OCI-LY1 (cell line): ENCODE measurements around the gene ZDHHC1.

Experiments used
- H2AFZ ChIP-seq: fragments of 200-600 bp; sonication (generic), shearing (Covaris generic); 2 replicates; pipeline ENCODE4 v1.6.0; 2014; ENCODE audit warnings: antibody characterized with exemption, mild to moderate bottlenecking, low read length
- H3F3A ChIP-seq: fragments of 200-600 bp; sonication (generic), shearing (Covaris generic); 2 replicates; pipeline ENCODE4 v1.6.0; 2014; ENCODE audit warnings: mild to moderate bottlenecking, antibody characterized with exemption, low read length, moderate library complexity; ENCODE audit not compliant: insufficient read depth
- H3K27ac ChIP-seq: fragments of 200-600 bp; sonication (generic); 2 replicates; pipeline ENCODE4 v1.5.1; 2014; ENCODE audit warnings: low read length, mixed run types, mild to moderate bottlenecking, low read depth; ENCODE audit not compliant: poor library complexity, severe bottlenecking
- H3K27me3 ChIP-seq: fragments of 200-600 bp; sonication (generic); 2 replicates; pipeline ENCODE4 v1.6.0; 2014; ENCODE audit warnings: antibody characterized with exemption, mild to moderate bottlenecking, low read length, moderate library complexity; ENCODE audit not compliant: insufficient read depth
- H3K36me3 ChIP-seq: fragments of 200-600 bp; sonication (generic); 2 replicates; pipeline ENCODE4 v1.6.1; 2014; ENCODE audit warnings: mild to moderate bottlenecking, antibody characterized with exemption, low read length, moderate library complexity, mixed read lengths; ENCODE audit not compliant: insufficient read depth
- H3K4me1 ChIP-seq: fragments of 200-600 bp; sonication (generic); 2 replicates; pipeline ENCODE4 v1.5.1; 2014; ENCODE audit warnings: mild to moderate bottlenecking, low read length, moderate library complexity; ENCODE audit not compliant: insufficient read depth, severe bottlenecking
- H3K4me2 ChIP-seq: fragments of 200-600 bp; sonication (generic), shearing (Covaris generic); 2 replicates; pipeline ENCODE4 v1.6.1; 2014; ENCODE audit warnings: low read length
- H3K4me3 ChIP-seq: fragments of 200-600 bp; sonication (generic); 2 replicates; pipeline ENCODE4 v1.5.1; 2014; ENCODE audit warnings: low read length, low read depth, mild to moderate bottlenecking, mixed read lengths; ENCODE audit not compliant: poor library complexity, severe bottlenecking
- H3K79me2 ChIP-seq: fragments of 200-600 bp; shearing (Covaris generic); 2 replicates; pipeline ENCODE4 v1.6.1; 2016; ENCODE audit warnings: mixed run types, low read length, mixed read lengths; ENCODE audit not compliant: insufficient read depth
- H3K9ac ChIP-seq: fragments of 200-600 bp; sonication (generic), shearing (Covaris generic); 2 replicates; pipeline ENCODE4 v1.6.1; 2014; ENCODE audit warnings: mild to moderate bottlenecking, low read length, mixed read lengths
- H3K9me2 ChIP-seq: fragments of 200-600 bp; sonication (generic), shearing (Covaris generic); 2 replicates; pipeline ENCODE4 v1.6.1; 2014; ENCODE audit warnings: low read depth, mild to moderate bottlenecking, low read length, mixed read lengths
- H3K9me3 ChIP-seq: fragments of 200-600 bp; shearing (Covaris generic); 2 replicates; pipeline ENCODE4 v1.6.1; 2014; ENCODE audit warnings: low read length, mixed read lengths
- H4K20me1 ChIP-seq: fragments of 200-600 bp; sonication (generic), shearing (Covaris generic); 2 replicates; pipeline ENCODE4 v1.6.0; 2016; ENCODE audit warnings: mild to moderate bottlenecking, low read length; ENCODE audit not compliant: insufficient read depth
- EZH2 ChIP-seq: fragments of 200-600 bp; sonication (generic), shearing (Covaris generic); IDR thresholded peaks from 2 replicates; pipeline ENCODE4 v1.8.0; 2017; ENCODE audit warnings: borderline replicate concordance, mixed run types, mild to moderate bottlenecking, antibody characterized with exemption, low read length, moderate library complexity, mixed read lengths
- TF ChIP-seq, protein P1 (sequence below): fragments of 200-600 bp; sonication (generic), shearing (Covaris generic); IDR thresholded peaks from 2 replicates; pipeline ENCODE4 v1.5.1; 2017; ENCODE audit warnings: mild to moderate bottlenecking, antibody characterized with exemption, low read length, moderate library complexity, mixed read lengths

ZDHHC1 gene

DNA sequence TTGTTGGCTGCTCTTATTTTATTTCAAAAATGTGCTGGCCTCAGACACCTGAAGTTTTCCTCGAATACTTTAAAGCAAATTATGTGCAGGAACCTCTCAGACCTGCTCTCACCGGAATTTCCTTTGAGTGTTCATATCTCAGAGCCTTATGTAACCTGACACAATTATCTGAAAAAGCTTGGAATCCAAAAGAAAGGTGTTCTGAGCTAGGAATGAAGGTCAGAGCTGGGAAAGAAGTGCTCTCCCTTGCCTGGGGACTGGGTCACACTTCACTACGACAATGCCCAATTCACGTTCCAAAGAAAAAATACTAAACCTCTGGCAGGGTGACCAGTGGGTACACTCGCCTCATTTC, 8.0 kb upstream of the ZDHHC1 start:
- Histone ChIP-seq H4K20me1 (no peaks in the 10 kb centered on the region), H3K27ac (no peak overlapping the region), H3K79me2 (no peaks in the 10 kb centered on the region), H3K36me3 (no peaks in the 10 kb centered on the region), H3K4me3 (no peak overlapping the region), H3K4me2 (no peak overlapping the region), H3K27me3 (peaks cover 20% of the 10 kb centered on the region), H3K9me2 (no peaks in the 10 kb centered on the region), H3K9me3 (no peaks in the 10 kb centered on the region), H3K9ac (no peak overlapping the region), H3F3A (no peaks in the 10 kb centered on the region), H2AFZ (no peak overlapping the region), H3K4me1 (peaks cover 6% of the 10 kb centered on the region)
- no peak for TF ChIP-seq EZH2
- TF ChIP-seq, protein P1, sequence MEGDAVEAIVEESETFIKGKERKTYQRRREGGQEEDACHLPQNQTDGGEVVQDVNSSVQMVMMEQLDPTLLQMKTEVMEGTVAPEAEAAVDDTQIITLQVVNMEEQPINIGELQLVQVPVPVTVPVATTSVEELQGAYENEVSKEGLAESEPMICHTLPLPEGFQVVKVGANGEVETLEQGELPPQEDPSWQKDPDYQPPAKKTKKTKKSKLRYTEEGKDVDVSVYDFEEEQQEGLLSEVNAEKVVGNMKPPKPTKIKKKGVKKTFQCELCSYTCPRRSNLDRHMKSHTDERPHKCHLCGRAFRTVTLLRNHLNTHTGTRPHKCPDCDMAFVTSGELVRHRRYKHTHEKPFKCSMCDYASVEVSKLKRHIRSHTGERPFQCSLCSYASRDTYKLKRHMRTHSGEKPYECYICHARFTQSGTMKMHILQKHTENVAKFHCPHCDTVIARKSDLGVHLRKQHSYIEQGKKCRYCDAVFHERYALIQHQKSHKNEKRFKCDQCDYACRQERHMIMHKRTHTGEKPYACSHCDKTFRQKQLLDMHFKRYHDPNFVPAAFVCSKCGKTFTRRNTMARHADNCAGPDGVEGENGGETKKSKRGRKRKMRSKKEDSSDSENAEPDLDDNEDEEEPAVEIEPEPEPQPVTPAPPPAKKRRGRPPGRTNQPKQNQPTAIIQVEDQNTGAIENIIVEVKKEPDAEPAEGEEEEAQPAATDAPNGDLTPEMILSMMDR = no peak

DNA sequence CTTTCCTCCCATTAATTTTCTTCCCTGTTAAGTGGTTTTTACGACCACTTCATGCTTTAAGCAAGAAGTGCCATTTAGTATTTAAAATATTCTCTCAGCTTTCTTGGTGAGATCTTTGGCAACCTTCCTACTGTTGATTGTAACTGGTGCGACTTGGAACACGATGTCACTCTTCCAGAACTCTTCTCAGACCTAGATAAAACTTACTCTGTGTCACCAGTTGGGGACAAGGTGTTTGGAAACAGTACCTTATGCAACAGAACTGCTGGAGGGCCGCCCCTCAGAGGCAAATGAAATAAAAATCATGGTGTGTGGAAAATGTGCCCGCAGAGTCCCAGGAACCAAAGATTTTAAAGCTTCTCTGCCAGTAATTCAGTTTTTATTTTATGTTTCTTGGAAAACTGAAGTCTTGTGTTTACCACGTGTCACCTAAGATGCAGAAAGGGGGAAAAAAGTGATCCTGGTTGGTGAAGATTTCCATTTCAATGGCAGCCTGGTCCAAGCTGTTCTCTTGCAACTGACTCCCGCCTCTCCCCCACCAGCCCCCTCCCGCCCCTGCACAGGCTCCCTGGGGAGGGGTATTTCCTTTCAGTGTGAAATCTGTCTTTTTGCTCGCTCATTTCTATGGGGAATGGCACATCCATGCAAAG, 7.5 kb upstream of the ZDHHC1 start:
- Histone ChIP-seq H2AFZ (no peak overlapping the region), H3K4me3 (no peak overlapping the region), H4K20me1 (no peaks in the 10 kb centered on the region)

DNA sequence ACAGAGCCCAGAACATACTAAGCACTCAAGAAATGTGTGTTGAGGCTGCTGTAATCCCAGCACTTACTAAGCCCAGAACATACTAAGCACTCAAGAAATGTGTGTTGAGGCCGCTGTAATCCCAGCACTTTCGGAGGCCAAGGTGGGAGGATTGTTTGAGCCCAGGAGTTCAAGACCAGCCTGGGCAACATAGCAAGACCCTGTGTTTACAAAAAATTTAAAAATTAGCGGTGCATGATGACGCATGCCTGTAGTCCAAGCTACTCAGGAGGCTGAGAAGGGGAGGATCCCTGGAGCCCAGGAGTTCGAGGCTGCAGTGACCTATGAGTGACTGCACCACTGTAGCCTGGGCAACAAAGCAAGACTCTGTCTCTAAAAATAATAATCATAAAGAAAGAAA, 6.7 kb upstream of the ZDHHC1 start:
- no peak for TF ChIP-seq EZH2
- TF ChIP-seq, protein P1 = no peak
- peaks cover 6% of the 10 kb centered on the region for H3K4me1 ChIP-seq
- no peaks in the 10 kb centered on the region for H3K9me2 ChIP-seq
- no peak overlapping the region for H3K9ac ChIP-seq
- no peaks in the 10 kb centered on the region for H3K9me3 ChIP-seq
- no peaks in the 10 kb centered on the region for H3K79me2 ChIP-seq
- no peaks in the 10 kb centered on the region for H4K20me1 ChIP-seq
- H3K36me3 ChIP-seq = no peaks in the 10 kb centered on the region
- H3K27ac ChIP-seq = no peak overlapping the region
- no peaks in the 10 kb centered on the region for H3F3A ChIP-seq
- H3K4me3 ChIP-seq = no peak overlapping the region
- no peak overlapping the region for H3K4me2 ChIP-seq
- H3K27me3 ChIP-seq = peaks cover 12% of the 10 kb centered on the region
- no peak overlapping the region for H2AFZ ChIP-seq

More for the DNA sequence above, 7.5 kb upstream of the ZDHHC1 start:
- Histone ChIP-seq H3K36me3 (no peaks in the 10 kb centered on the region), H3F3A (no peaks in the 10 kb centered on the region), H3K79me2 (no peaks in the 10 kb centered on the region), H3K9ac (no peak overlapping the region), H3K9me3 (no peaks in the 10 kb centered on the region), H3K4me2 (no peak overlapping the region), H3K27ac (no peak overlapping the region), H3K9me2 (no peaks in the 10 kb centered on the region), H3K27me3 (peaks cover 16% of the 10 kb centered on the region), H3K4me1 (peaks cover 6% of the 10 kb centered on the region)
- TF ChIP-seq, protein P1 = no peak
- TF ChIP-seq EZH2 = no peak
